ENCODE results near the gene COL27A1.

DNA sequence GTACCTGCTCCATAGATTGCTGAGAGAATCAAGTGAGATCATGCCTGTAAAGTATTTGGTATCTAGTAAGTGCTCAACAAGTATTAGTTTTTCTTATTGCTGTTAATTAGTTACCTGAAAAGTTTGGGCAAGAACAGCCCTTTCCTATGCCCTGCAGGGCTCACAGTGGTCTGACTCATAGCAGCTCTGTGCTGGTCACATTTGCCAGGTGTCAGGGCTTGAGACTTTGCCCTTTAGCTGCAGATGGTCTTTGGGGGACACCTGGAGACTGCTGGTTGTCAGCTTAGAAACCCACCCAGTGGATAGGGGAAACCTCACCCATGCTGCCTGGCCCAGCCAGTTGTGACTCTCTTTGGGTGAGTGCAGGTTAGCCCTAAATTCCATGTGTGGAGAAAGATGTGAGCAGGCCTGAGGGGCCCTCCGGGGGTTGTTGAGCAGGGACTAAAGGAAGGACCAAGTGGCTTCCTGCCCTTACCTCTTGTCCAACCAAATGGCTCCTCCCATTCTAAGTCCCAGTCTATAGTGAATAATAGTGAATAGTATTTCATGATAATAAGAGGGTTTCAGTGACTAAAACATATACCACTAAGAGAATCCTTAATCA is 9.0 kb downstream of the COL27A1 start:
- no peak for TF ChIP-seq EZH2 (IDR thresholded peaks at IDR 0.05; ENCODE audit: low read depth, unreplicated experiment)
- TF ChIP-seq, protein P1, sequence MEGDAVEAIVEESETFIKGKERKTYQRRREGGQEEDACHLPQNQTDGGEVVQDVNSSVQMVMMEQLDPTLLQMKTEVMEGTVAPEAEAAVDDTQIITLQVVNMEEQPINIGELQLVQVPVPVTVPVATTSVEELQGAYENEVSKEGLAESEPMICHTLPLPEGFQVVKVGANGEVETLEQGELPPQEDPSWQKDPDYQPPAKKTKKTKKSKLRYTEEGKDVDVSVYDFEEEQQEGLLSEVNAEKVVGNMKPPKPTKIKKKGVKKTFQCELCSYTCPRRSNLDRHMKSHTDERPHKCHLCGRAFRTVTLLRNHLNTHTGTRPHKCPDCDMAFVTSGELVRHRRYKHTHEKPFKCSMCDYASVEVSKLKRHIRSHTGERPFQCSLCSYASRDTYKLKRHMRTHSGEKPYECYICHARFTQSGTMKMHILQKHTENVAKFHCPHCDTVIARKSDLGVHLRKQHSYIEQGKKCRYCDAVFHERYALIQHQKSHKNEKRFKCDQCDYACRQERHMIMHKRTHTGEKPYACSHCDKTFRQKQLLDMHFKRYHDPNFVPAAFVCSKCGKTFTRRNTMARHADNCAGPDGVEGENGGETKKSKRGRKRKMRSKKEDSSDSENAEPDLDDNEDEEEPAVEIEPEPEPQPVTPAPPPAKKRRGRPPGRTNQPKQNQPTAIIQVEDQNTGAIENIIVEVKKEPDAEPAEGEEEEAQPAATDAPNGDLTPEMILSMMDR (conservative IDR thresholded peaks at IDR 0.05; ENCODE audit: low read depth in 2 of 2): no peak
- no peak for TF ChIP-seq POLR2AphosphoS5 (IDR thresholded peaks at IDR 0.05; ENCODE audit: low read depth)
- TF ChIP-seq STAT1 (IDR thresholded peaks at IDR 0.05; ENCODE audit: unreplicated experiment): no peak
- TF ChIP-seq CREB1 (CRISPR knock-in tag; IDR thresholded peaks at IDR 0.05; ENCODE audit: low read depth): no peak
- TF ChIP-seq, protein P2, sequence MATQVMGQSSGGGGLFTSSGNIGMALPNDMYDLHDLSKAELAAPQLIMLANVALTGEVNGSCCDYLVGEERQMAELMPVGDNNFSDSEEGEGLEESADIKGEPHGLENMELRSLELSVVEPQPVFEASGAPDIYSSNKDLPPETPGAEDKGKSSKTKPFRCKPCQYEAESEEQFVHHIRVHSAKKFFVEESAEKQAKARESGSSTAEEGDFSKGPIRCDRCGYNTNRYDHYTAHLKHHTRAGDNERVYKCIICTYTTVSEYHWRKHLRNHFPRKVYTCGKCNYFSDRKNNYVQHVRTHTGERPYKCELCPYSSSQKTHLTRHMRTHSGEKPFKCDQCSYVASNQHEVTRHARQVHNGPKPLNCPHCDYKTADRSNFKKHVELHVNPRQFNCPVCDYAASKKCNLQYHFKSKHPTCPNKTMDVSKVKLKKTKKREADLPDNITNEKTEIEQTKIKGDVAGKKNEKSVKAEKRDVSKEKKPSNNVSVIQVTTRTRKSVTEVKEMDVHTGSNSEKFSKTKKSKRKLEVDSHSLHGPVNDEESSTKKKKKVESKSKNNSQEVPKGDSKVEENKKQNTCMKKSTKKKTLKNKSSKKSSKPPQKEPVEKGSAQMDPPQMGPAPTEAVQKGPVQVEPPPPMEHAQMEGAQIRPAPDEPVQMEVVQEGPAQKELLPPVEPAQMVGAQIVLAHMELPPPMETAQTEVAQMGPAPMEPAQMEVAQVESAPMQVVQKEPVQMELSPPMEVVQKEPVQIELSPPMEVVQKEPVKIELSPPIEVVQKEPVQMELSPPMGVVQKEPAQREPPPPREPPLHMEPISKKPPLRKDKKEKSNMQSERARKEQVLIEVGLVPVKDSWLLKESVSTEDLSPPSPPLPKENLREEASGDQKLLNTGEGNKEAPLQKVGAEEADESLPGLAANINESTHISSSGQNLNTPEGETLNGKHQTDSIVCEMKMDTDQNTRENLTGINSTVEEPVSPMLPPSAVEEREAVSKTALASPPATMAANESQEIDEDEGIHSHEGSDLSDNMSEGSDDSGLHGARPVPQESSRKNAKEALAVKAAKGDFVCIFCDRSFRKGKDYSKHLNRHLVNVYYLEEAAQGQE (IDR thresholded peaks at IDR 0.05; ENCODE audit: unreplicated experiment): no peak
- TF ChIP-seq EZH2phosphoT487 (IDR thresholded peaks at IDR 0.05; ENCODE audit: unreplicated experiment): no peak
- TF ChIP-seq, protein P3, sequence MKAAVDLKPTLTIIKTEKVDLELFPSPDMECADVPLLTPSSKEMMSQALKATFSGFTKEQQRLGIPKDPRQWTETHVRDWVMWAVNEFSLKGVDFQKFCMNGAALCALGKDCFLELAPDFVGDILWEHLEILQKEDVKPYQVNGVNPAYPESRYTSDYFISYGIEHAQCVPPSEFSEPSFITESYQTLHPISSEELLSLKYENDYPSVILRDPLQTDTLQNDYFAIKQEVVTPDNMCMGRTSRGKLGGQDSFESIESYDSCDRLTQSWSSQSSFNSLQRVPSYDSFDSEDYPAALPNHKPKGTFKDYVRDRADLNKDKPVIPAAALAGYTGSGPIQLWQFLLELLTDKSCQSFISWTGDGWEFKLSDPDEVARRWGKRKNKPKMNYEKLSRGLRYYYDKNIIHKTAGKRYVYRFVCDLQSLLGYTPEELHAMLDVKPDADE (IDR thresholded peaks at IDR 0.05): no peak

Measured in GM23338 (cell line).